Neural cell (in vitro differentiated cells): ENCODE data around the gene LANCL3.

Source experiments
- POLR2AphosphoS5 ChIP-seq: IDR thresholded peaks from 2 replicates; pipeline ENCODE4 v1.6.1; 2012
- RAD21 ChIP-seq: fragments of 450-650 bp; conservative IDR thresholded peaks from 2 replicates; pipeline ENCODE4 v1.6.1; 2014; ENCODE audit warnings: antibody characterized with exemption, mild to moderate bottlenecking, moderate library complexity
- TAF1 ChIP-seq: IDR thresholded peaks from 2 replicates; pipeline ENCODE4 v1.6.1; 2012; ENCODE audit warnings: low read depth

GRCh38 chrX:37599729-37600128 lies 28.3 kb downstream of the LANCL3 start:
- TF ChIP-seq TAF1, result no peak
- TF ChIP-seq RAD21, result no peak
- no peak for TF ChIP-seq POLR2AphosphoS5
